Measurements from ENCODE around the gene TPM1.
"Not testable (repeated sequence)": the region's sequence is repeated elsewhere in the genome, so short reads cannot be mapped to it uniquely, and the experiment has no call there.

The TPM1 gene

DNA sequence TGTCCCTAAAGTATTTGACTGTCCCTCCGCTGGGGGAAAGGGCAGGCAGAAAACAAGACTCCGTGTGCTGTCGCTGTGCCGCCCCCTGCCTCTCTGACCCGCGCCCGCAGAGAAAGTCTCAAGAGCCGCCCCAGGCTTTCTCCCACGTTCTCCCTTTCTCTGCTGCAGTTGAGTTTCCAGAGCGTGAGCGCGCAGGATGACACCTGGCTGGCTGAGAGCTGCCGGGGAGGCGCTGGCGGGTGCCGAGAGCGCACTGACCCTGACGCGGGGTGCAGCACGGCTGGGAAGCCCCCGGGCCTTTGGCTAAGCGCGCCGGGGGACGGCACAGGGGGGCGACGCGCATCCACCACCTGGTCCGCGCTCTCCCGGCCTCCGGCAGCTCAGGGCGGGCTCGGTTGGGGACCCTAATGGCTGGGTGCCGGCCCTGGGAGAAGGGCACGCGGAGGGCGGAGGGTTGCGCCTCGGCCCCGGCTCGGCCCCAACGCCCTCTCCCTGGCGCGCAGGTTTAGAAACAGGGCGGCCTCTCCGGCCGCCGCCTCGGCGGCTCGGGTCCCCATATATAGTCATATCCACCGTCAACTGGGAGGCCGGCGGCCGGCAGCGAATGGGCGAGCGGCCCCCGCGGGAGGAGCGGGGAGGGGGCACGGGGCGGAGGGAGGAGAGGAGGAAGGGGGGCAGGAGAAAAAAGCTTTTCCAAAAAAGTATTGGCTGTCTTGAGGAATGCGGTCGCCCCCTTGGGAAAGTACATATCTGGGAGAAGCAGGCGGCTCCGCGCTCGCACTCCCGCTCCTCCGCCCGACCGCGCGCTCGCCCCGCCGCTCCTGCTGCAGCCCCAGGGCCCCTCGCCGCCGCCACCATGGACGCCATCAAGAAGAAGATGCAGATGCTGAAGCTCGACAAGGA, at the start of gene TPM1:
Gene TPM1 (plus strand): TSS at position 774 of the 903 bp plus-strand sequence. CDS start 83 bp downstream, at position 857.
- in situ Hi-C loops (cut with HindIII; ENCODE audit: low sequenced_read_pairs), result loop anchor here (5.0 to 10.0 kb wide), 2 partner anchors 115 to 157 kb away; no protein-coding TSS in a partner anchor

GRCh38 chr15:62993066-62993465, 49.5 kb upstream of the TPM1 start:
- in situ Hi-C loops (cut with HindIII; ENCODE audit: low sequenced_read_pairs), result no loop called here

DNA sequence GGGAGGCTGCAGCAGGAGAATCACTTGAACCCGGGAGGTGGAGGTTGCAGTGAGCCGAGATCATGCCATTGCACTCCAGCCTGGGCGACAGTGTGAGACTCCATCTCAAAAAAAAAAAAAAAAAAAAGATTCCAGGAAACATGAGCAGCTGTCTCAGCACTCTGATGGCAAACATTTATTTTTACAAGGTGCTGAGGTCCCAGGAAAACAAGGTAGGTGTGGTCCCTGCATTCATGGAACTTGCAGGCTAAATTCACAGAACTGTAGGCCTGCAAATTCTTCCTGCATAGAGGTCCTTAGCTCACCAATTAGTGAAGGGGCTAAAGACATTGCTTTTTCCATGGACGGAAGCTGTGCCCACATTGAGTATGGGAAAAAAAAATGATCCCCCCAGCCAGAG, 48.9 kb upstream of the TPM1 start:
- in situ Hi-C loops (cut with HindIII; ENCODE audit: low sequenced_read_pairs), result not testable (repeated sequence)

DNA sequence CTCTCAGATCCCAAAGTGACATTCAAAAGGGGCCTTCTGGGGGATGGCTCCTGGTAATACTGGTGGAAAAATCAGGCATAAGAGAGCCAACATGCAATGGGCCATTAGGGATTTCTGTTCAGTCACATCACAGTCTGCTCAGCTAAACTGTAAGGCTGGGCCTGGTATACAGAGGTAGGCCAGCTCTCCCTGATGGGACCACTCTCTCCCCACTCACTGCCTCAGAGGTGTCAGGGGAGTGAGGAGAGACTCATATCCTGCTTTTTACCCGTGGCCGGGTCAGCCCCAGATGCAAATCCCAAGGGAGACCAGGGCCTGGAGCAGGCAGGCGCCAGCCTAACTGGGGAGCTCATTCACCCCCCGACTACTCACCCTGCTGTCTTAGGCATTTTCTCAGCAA, 48.1 kb upstream of the TPM1 start:
- in situ Hi-C loops (cut with HindIII; ENCODE audit: low sequenced_read_pairs), result no loop called here

GRCh38 chr15:62994975-62995681, 47.4 kb upstream of the TPM1 start:
- in situ Hi-C loops (cut with HindIII; ENCODE audit: low sequenced_read_pairs), result loop anchor here (5.0 kb wide), 1 partner anchor 73 kb away; no protein-coding TSS in a partner anchor

DNA sequence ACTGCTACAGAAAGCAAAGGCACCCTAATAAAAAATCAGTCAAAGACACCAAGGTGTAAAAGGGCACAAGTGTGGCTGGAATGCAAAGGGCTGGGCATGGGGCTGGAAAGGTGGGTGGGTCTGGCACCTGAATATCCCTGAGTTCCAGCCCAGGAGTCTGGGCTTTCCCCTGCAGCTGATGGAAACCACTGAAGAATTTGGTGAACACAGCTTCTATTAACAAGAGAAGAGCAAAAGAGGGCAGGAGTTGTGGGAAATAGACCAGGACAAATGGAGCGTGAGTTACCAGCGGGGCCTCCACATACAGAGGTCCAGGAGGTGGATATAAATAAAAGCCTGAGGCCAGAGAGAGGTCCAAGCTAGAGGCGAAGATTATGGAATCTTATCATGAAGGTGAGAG, 45.1 kb upstream of the TPM1 start:
- in situ Hi-C loops (cut with HindIII; ENCODE audit: low sequenced_read_pairs), result loop anchor here (5.0 kb wide), 1 partner anchor 75 kb away; no protein-coding TSS in a partner anchor

DNA sequence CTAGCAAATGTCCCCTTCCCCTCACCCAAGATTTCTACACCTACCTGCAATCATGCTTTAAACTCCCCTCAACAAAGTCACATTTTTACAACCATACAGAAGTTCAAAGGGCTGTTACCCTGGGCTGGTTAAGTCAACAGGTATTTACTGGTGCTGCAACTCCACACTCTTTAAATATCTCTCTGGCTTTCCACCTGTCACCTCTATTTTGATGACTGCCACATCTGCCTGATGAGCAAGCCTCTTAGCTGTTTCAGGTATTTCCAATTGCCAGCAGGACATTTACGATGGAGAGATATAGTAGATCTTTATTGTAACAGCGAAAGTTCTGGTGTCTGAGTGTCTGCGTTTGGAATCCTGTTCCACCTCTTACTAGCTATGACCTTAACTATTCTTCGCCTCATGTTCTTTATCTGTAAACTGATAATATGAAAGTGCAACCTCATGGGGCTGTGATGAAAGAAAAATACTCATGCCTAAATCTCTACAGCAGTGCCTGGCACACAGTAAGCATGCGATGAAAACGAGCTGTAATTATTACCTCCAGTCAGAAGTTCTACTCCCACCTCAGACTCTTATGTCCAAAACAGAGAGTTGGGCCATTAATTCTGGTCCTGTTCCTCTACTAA, 44.2 kb upstream of the TPM1 start:
- in situ Hi-C loops (cut with HindIII; ENCODE audit: low sequenced_read_pairs), result loop anchor here (5.0 kb wide), 1 partner anchor 76 kb away; no protein-coding TSS in a partner anchor

- in situ Hi-C loops (cut with HindIII; ENCODE audit: low sequenced_read_pairs), result loop anchor here (5.0 kb wide), 1 partner anchor 77 kb away; no protein-coding TSS in a partner anchor
Measured at GRCh38 chr15:62999178-62999577, 43.4 kb upstream of the TPM1 start.

DNA sequence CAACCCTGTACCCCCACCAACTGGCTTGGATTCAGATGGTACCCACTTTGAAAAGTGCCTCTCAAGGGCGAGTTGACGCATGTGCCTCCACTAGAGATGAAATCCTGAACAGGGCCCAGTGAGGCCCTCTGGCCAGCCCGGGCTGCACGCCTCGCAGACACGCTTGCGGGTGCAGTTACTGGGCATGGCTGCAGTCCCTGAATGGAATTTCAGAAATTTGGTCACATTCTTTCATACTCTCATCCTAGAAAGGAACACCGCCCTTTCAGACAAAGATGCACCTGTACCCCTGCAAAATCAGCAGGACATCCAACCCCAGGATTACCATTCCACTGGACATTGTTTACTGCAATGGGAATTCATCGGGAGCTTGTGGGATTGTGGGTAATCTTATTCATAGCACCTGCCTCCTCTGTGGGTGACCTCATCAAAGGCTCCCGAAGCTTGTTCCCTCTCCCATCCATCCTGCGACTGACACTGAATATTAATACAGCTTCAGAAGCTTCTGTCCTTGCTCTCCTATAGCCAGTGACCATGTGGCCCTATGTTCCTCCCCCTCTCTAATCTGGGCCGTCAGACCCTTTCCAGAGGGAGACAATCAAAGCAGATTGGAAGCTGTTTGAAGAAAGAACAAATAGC, 42.5 kb upstream of the TPM1 start:
- in situ Hi-C loops (cut with HindIII; ENCODE audit: low sequenced_read_pairs), result loop anchor here (5.0 kb wide), 1 partner anchor 78 kb away; no protein-coding TSS in a partner anchor

DNA sequence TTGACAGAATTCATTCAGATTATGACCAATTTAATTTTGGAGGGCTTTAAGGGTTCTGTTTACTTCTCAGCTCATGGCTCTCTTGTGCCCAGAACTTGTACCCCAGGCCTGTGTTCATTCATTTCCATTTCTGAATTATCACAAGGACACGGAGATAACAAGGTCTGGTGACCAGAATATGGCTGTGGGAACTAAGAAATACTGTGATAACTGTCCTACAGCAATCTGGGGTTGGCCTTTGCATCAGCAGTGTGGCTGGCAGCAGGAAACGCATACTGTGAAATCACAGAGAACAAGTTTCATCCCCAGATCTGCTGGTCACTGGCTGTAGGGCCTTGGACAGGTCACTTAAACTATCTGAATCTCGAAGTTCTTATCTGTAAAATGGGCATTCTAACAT, 41.8 kb upstream of the TPM1 start:
- in situ Hi-C loops (cut with HindIII; ENCODE audit: low sequenced_read_pairs), result no loop called here

DNA sequence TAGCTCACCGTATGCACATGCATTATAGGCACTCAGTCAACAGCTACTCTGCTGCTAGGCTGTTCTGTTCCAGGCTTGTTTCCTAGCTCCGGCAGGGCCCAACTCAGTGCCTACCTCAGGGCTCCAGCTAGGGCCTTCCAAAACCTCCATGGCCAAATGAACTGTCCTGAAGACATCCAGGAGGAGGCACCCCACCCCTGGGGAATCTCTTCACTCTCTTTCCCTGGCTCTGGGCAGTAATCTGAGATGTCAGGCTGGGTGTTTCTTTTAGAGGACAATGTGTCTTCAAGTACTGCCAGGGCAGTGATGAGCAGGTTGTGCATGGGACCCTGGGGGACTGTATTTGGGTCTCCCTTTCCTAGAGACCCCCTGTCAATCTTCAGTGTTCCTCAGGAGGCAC, 38.3 kb upstream of the TPM1 start:
- in situ Hi-C loops (cut with HindIII; ENCODE audit: low sequenced_read_pairs), result no loop called here

DNA sequence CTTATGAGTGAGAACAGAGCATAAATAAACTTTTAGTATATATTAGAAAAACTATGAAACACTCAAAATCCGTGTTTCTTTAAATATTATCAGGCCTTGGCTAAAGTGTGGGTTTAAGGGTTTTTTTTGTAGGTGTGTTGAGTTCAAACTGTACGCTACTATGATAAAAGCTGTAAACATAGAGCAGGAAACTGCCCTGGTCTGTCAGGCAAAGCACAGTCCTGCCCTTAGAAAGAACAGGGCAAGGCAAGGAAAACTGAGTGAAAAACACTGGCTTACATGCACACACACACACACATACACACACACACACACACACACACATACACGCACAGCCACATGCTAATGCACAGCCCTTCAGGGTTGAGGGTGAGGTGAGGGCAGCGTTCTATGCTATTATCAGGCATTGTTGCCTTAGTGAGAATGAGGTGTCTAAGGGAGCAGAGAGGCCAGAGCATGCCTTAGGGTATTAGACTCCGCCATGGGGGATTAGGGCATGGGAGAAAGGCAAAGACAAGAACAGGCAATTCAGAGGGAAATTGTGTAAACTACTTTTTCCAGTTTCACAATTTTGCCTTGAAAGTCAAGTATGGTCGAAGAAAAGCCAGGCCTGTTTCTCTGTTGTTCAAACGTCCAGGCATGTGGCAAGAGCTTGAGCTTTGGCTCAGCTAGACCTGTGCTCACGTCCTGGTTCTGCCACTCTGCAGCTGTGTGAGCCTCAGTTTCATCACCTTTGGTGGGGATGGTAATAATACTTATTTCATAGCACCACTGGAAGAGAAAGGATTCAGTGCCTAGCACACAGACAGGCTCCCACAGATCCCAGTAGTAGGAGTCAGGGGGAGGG, 36.3 kb upstream of the TPM1 start:
- in situ Hi-C loops (cut with HindIII; ENCODE audit: low sequenced_read_pairs), result no loop called here

DNA sequence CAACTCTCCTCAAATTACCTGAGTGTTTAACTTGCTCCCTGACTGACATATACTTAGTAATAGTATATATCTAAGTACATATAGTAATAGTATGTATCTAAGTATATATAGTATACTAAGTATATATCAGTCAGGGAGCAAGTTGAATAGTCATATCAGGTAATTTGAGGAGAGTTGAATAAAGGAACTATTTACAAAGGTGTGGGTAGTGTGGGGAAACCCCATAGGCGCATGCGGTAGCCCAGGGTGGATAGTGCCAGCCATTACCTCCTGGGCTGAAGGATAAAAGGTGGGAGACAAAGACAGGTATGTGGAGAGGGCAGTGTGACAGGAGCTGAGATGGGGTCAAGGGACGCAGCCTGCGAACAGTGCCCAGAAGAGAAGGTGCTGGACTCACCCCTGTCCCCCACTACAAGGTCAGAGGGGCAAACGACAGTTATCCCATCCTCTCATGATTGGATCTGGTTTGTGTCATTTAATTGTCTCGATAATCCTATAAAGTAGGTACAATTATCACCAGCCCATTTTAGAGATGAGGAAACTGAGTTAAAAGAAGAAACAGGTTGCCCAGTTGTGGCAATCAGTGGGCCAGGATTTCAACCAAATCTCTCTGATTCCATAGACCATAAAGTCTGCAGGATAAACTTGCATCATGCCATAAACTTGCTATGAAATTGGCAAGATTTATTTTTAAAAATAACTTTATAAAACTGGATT, 34.1 kb upstream of the TPM1 start:
- in situ Hi-C loops (cut with HindIII; ENCODE audit: low sequenced_read_pairs), result no loop called here

- in situ Hi-C loops (cut with HindIII; ENCODE audit: low sequenced_read_pairs), result loop anchor here (5.0 kb wide), 1 partner anchor 128 kb away; no protein-coding TSS in a partner anchor
Measured at GRCh38 chr15:63010386-63010785, 32.2 kb upstream of the TPM1 start.

GRCh38 chr15:63010920-63011693, 31.4 kb upstream of the TPM1 start:
- in situ Hi-C loops (cut with HindIII; ENCODE audit: low sequenced_read_pairs), result loop anchor here (5.0 kb wide), 1 partner anchor 129 kb away; no protein-coding TSS in a partner anchor

DNA sequence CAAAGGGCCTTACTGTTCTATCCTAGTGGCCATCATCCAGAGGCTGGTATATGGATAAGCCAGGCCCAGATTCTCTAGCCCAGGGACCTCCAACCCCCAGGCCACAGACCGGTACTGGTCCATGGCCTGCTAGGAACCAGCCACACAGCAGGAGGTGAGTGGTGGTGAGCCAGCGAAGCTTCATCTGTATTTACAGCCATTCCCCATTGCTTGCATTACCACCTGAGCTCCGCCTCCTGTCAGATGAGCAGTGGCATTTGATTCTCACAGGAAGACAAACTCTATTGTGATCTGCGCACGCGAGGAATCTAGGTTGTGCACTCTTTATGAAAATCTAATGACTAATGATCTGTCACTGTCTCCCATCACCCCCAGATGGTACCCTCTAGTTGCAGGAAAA, 30.1 kb upstream of the TPM1 start:
- in situ Hi-C loops (cut with HindIII; ENCODE audit: low sequenced_read_pairs), result loop anchor here (5.0 kb wide), 1 partner anchor 130 kb away; no protein-coding TSS in a partner anchor

DNA sequence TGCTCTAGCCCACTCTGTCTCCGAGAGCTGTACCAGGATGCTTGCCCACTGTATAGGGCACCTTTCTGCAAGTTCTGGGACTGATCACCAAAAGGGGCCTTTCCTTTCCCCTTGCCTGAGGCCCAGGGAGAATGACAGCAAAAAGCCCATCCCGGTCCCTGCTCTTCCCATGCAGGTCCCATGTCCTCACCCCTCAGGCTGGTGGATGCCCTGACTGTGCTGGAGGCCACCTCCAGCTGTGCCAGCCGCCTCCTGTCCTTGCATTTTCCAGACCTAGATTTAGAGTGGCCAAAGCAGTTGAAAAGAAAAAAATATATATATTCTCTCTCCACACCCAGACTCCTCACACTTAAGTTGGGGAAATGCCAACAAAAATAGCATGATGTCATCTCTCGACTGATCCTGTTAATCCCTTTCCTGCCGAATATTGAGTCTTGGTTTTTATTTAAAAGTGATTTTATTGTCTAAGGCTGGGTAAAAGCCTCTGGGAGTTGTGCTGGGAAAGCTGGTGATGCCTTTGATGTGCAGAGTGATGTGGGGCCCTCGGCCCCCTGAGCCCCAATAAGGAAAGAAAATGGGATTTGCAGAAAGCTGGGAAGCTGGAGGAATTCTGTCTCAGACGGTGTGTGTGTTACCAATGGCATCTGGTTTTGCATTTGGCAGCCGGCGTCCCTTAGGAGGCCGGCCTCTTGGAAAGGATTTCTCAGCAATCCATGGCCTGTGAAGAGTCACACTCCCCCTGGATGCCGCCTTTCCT, 29.3 kb upstream of the TPM1 start:
- in situ Hi-C loops (cut with HindIII; ENCODE audit: low sequenced_read_pairs), result loop anchor here (5.0 kb wide), 1 partner anchor 131 kb away; no protein-coding TSS in a partner anchor
